GM12872 (cell line): ENCODE data around the gene CYP2F1.

Experiments used
- CTCF ChIP-seq: IDR thresholded peaks from 3 replicates; pipeline ENCODE4 v1.5.1; 2011; ENCODE audit warnings: low read depth, mild to moderate bottlenecking, low read length, moderate library complexity; ENCODE audit not compliant: insufficient read depth

The CYP2F1 gene

GRCh38 chr19:41112728-41113290, 1.4 kb upstream of the CYP2F1 start:
- TF ChIP-seq CTCF: no peak

- no peak for TF ChIP-seq CTCF
These were observed 2.0 kb downstream of the CYP2F1 start for GRCh38 chr19:41116261-41116660.

GRCh38 chr19:41123716-41124294, 9.6 kb downstream of the CYP2F1 start:
- no peak for TF ChIP-seq CTCF

- TF ChIP-seq CTCF: peak; percentile 58; the same call in 2 of the 3 replicates
These were observed 12.6 kb downstream of the CYP2F1 start for GRCh38 chr19:41126765-41127203.

GRCh38 chr19:41127801-41128300, 13.6 kb downstream of the CYP2F1 start:
- TF ChIP-seq CTCF: peak; percentile 33; the same call in 2 of the 3 replicates

DNA sequence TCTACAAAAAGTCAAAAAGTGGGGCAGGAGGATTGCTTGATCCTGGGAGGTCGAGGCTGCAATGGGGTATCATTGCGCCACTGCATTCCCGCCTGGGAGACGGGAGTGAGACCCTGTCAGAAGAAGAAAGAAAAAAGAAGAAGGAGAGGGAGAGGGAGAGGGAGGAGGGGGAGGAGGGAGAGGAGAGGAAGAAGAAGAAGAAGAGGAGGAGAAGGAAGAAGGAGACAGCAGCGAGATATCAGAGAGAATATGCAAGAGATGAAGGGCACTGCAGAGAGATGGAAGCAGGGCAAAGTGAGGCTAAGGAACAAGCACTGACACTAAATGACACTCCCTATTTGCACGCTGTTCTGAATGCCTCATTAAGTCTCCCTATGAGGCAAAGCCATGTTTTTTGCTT, 14.5 kb downstream of the CYP2F1 start:
- TF ChIP-seq CTCF: no peak

DNA sequence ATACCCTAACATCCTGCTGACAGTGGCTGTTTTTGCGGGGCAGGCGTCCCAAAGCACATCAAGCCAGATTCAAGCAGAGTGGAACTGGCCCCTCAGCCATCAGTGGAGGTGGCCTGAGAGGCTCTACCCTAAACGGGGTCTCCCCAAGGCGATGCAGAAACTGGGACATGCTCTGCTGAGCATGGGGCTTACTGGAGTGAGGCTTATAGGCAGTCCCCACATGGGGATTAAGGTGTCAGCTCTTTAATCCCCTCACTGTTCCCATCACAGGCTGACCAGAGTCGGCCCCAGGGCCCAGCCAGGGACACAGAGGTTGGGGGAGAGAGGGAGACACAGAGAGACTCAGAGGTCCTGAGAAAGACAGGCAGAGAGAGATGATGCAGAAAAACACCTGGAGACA, 17.0 kb downstream of the CYP2F1 start:
- TF ChIP-seq CTCF: no peak
